ENCODE data around the gene ADARB1.

- TF ChIP-seq CTCF (conservative IDR thresholded peaks at IDR 0.05; ENCODE audit: low read depth in 2 of 2), result no peak
- TF ChIP-seq REST (IDR thresholded peaks at IDR 0.05; ENCODE audit: unreplicated experiment), result no peak
- TF ChIP-seq POLR2AphosphoS5 (IDR thresholded peaks at IDR 0.05; ENCODE audit: low read depth), result no peak
- TF ChIP-seq EZH2 (IDR thresholded peaks at IDR 0.05; ENCODE audit: low read depth, unreplicated experiment), result no peak
- no peak for TF ChIP-seq CREB1 (CRISPR knock-in tag; IDR thresholded peaks at IDR 0.05; ENCODE audit: low read depth)
- no peak for TF ChIP-seq JUNB (IDR thresholded peaks at IDR 0.05; ENCODE audit: unreplicated experiment)
- no peak for TF ChIP-seq NANOG (IDR thresholded peaks at IDR 0.05; ENCODE audit: borderline replicate concordance)
- TF ChIP-seq EZH2phosphoT487 (IDR thresholded peaks at IDR 0.05; ENCODE audit: unreplicated experiment), result no peak
- TF ChIP-seq STAT1 (IDR thresholded peaks at IDR 0.05; ENCODE audit: unreplicated experiment), result no peak
- no peak for TF ChIP-seq ZNF114 (CRISPR knock-in tag; IDR thresholded peaks at IDR 0.05)
- TF ChIP-seq ZNF331 (CRISPR knock-in tag; IDR thresholded peaks at IDR 0.05; ENCODE audit: low read depth), result no peak
- no peak for TF ChIP-seq ETS1 (IDR thresholded peaks at IDR 0.05)
- no peak for TF ChIP-seq ZNF462 (CRISPR knock-in tag; IDR thresholded peaks at IDR 0.05)
These were observed 35.6 kb downstream of the ADARB1 start for GRCh38 chr21:45109831-45110492.
